H9 (cell line): ENCODE measurements around the gene NINJ1. TPM values are rescaled to one million over a fixed set of nuclear protein-coding genes. Genes with fewer than 3 reads are reported as not detected.
A peak's percentile ranks its signal among the peaks of the same experiment; 100 is the strongest.

Source experiments
- DNase-seq: peaks from one replicate; pipeline ENCODE4 v3.0.0-alpha.2; 2017
- H2AFZ ChIP-seq: one replicate; pipeline ENCODE4 v1.6.1; 2013; ENCODE audit warnings: mild to moderate bottlenecking, low read length, control low read depth, moderate library complexity
- H2AK5ac ChIP-seq: 2 replicates; pipeline ENCODE4 v1.6.1; 2013; ENCODE audit warnings: low read length, control low read depth, mixed read lengths; ENCODE audit not compliant: insufficient read length
- H2BK120ac ChIP-seq: one replicate; pipeline ENCODE4 v1.6.1; 2013; ENCODE audit warnings: low read depth, mild to moderate bottlenecking, low read length, control low read depth, inconsistent platforms; ENCODE audit not compliant: poor library complexity, severe bottlenecking
- H2BK12ac ChIP-seq: 2 replicates; pipeline ENCODE4 v1.6.1; 2013; ENCODE audit warnings: low read length, control low read depth, mixed read lengths, low read depth; ENCODE audit not compliant: insufficient read length
- H2BK15ac ChIP-seq: 2 replicates; pipeline ENCODE4 v1.6.1; 2013; ENCODE audit warnings: low read depth, low read length, control low read depth
- H2BK20ac ChIP-seq: one replicate; pipeline ENCODE4 v1.6.1; 2013; ENCODE audit warnings: low read depth, mild to moderate bottlenecking, low read length, control low read depth, inconsistent platforms; ENCODE audit not compliant: poor library complexity, severe bottlenecking
- H2BK5ac ChIP-seq: 2 replicates; pipeline ENCODE4 v1.6.1; 2013; ENCODE audit warnings: low read length, control low read depth, mixed read lengths; ENCODE audit not compliant: insufficient read length
- H3K14ac ChIP-seq: 2 replicates; pipeline ENCODE4 v1.6.1; 2013; ENCODE audit warnings: low read length, control low read depth; ENCODE audit not compliant: insufficient read depth
- H3K18ac ChIP-seq: 2 replicates; pipeline ENCODE4 v1.6.1; 2013; ENCODE audit warnings: low read depth, mild to moderate bottlenecking, mixed read lengths, low read length, control low read depth; ENCODE audit not compliant: insufficient read length
- H3K23ac ChIP-seq: 2 replicates; pipeline ENCODE4 v1.6.1; 2013; ENCODE audit warnings: low read length, control low read depth, mixed read lengths, low read depth; ENCODE audit not compliant: insufficient read length
- H3K23me2 ChIP-seq: 2 replicates; pipeline ENCODE4 v1.6.1; 2013; ENCODE audit warnings: low read depth, mild to moderate bottlenecking, mixed read lengths, low read length, control low read depth; ENCODE audit not compliant: insufficient read length, poor library complexity, severe bottlenecking
- H3K27ac ChIP-seq: 2 replicates; pipeline ENCODE4 v1.5.1; 2013; ENCODE audit warnings: low read length, control low read depth, mixed read lengths, low read depth; ENCODE audit not compliant: insufficient read length
- H3K27me3 ChIP-seq: 2 replicates; pipeline ENCODE4 v1.6.1; 2013; ENCODE audit warnings: low read length, control low read depth, inconsistent platforms; ENCODE audit not compliant: insufficient read depth
- H3K4ac ChIP-seq: 2 replicates; pipeline ENCODE4 v1.6.1; 2013; ENCODE audit warnings: low read depth, mild to moderate bottlenecking, control low read depth, inconsistent platforms, low read length, moderate library complexity
- H3K4me1 ChIP-seq: 2 replicates; pipeline ENCODE4 v1.6.1; 2013; ENCODE audit warnings: low read length, control low read depth, inconsistent platforms; ENCODE audit not compliant: insufficient read depth
- H3K4me2 ChIP-seq: 2 replicates; pipeline ENCODE4 v1.6.1; 2013; ENCODE audit warnings: low read length, control low read depth, mixed read lengths; ENCODE audit not compliant: insufficient read length, insufficient read depth
- H3K56ac ChIP-seq: 2 replicates; pipeline ENCODE4 v1.6.1; 2013; ENCODE audit warnings: low read depth, mild to moderate bottlenecking, mixed read lengths, low read length, control low read depth; ENCODE audit not compliant: insufficient read length
- H3K79me1 ChIP-seq: 2 replicates; pipeline ENCODE4 v1.6.1; 2013; ENCODE audit warnings: low read depth, mild to moderate bottlenecking, moderate library complexity, low read length, control low read depth, inconsistent platforms; ENCODE audit not compliant: insufficient read depth, poor library complexity, severe bottlenecking
- H3K79me2 ChIP-seq: 2 replicates; pipeline ENCODE4 v1.6.1; 2013; ENCODE audit warnings: low read length, control low read depth, inconsistent platforms; ENCODE audit not compliant: insufficient read depth
- H3K9ac ChIP-seq: 2 replicates; pipeline ENCODE4 v1.6.1; 2013; ENCODE audit warnings: low read length, control low read depth, mixed read lengths; ENCODE audit not compliant: insufficient read length; ENCODE audit errors: extremely low read depth
- H3K9me3 ChIP-seq: one replicate; pipeline ENCODE4 v1.6.1; 2013; ENCODE audit warnings: low read depth, low read length, inconsistent platforms; ENCODE audit not compliant: control insufficient read depth
- H3T11ph ChIP-seq: one replicate; pipeline ENCODE4 v1.6.1; 2013; ENCODE audit warnings: mild to moderate bottlenecking, low read length, control low read depth, inconsistent platforms
- H4K20me1 ChIP-seq: one replicate; pipeline ENCODE4 v1.6.1; 2013; ENCODE audit not compliant: control insufficient read depth, insufficient read length, insufficient read depth
- H4K5ac ChIP-seq: 2 replicates; pipeline ENCODE4 v1.6.1; 2013; ENCODE audit warnings: low read depth, mild to moderate bottlenecking, mixed read lengths, low read length, control low read depth; ENCODE audit not compliant: insufficient read length
- H4K8ac ChIP-seq: replicated peaks from 2 replicates; pipeline ENCODE4 v1.6.1; 2013; ENCODE audit warnings: low read length, control low read depth, mixed read lengths, low read depth; ENCODE audit not compliant: insufficient read length
- H4K91ac ChIP-seq: 2 replicates; pipeline ENCODE4 v1.6.1; 2013; ENCODE audit warnings: low read depth, mild to moderate bottlenecking, moderate library complexity, mixed read lengths, low read length, control low read depth; ENCODE audit not compliant: insufficient read length
- H3K27ac Mint-ChIP-seq, 3 experiments: 2 replicates in 2 of 3; 3 replicates in 1 of 3; pipeline ENCODE4 v1.8.0; 2020 to 2021; ENCODE audit warnings: mixed read lengths in 3 of 3, mild to moderate bottlenecking in 1 of 3, moderate library complexity in 1 of 3
- H3K27me3 Mint-ChIP-seq: 2 replicates; pipeline ENCODE4 v1.8.0; 2021; ENCODE audit warnings: low read depth, mild to moderate bottlenecking, moderate library complexity, mixed read lengths
- H3K36me3 Mint-ChIP-seq, 3 experiments: 2 replicates in 2 of 3; 3 replicates in 1 of 3; pipeline ENCODE4 v1.8.0; 2020 to 2021; ENCODE audit warnings: low read depth in 3 of 3, mixed read lengths in 3 of 3; ENCODE audit not compliant: insufficient read depth in 1 of 3
- H3K4me1 Mint-ChIP-seq, 2 experiments: 2 replicates each; pipeline ENCODE4 v1.8.0; 2020; ENCODE audit warnings: mixed read lengths in 2 of 2
- H3K4me3 Mint-ChIP-seq, 2 experiments: 2 replicates in 1 of 2; 3 replicates in 1 of 2; pipeline ENCODE4 v1.8.0; 2020 to 2021; ENCODE audit warnings: mild to moderate bottlenecking in 2 of 2, mixed read lengths in 2 of 2, moderate library complexity in 1 of 2
- H3K9me3 Mint-ChIP-seq, 2 experiments: 2 replicates in 1 of 2; 3 replicates in 1 of 2; pipeline ENCODE4 v1.8.0; 2020; ENCODE audit warnings: mild to moderate bottlenecking in 2 of 2, mixed read lengths in 2 of 2, moderate library complexity in 1 of 2
- CTCF ChIP-seq: fragments of 200-600 bp; sonication (generic); conservative IDR thresholded peaks from 3 replicates; pipeline ENCODE4 v1.8.0; 2021; ENCODE audit warnings: antibody characterized with exemption, mild to moderate bottlenecking
- WGBS: extraction: QIAGEN DNeasy Blood & Tissue Kit; methylation state at CpG from one replicate; pipeline ENCODE4 v1.1.7; 2013; ENCODE audit warnings: missing lambda C conversion rate, low lambda C conversion rate, mixed read lengths; ENCODE audit not compliant: insufficient read length; ENCODE audit errors: extremely low coverage; 5-methylcytosine and 5-hydroxymethylcytosine counted together
- total RNA-seq: library from RNA; stranded (reverse); gene quantifications from 2 replicates; pipeline ENCODE4 v1.2.1, GENCODE V29; 2021

The NINJ1 gene
- total RNA-seq, 1 experiment from 2014 or later: 28.9 TPM

DNA sequence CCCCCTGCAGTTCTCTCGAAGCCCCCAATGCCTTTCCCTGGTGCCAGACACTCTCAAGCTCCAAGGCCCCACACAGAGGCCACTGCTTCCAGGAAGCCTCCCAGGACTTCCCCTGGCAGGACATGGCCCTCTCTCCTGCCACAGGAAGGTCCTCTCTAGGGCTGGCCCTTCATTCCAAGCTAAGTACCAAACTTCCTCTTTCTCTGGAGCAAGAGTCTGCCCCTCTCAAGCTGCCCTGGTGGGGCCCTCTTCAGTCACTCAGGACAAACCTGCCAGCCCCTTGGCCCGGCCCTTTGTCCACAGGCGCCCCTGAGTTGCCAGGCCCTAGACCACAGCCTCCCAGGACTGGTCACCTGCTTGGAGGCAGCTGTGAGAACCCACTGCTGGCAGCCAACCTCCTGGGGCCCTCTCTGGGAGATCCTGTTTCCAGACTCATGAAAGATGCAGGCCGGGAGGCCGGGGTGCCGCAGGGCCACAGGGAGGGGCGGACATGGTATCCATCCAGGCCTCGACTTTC is 6.6 kb downstream of the NINJ1 start:
- no peak overlapping the region for H2BK5ac ChIP-seq
- H4K5ac ChIP-seq: no peak overlapping the region
- no peaks in the 10 kb centered on the region for H3K27me3 ChIP-seq
- no peak for DNase-seq
- H3K9ac ChIP-seq: no peak overlapping the region
- peaks cover 4 to 13% (median 9%) of the 10 kb centered on the region in 3 experiments; a peak in 4 of 7 replicates for H3K36me3 Mint-ChIP-seq
- no peak overlapping the region for H4K91ac ChIP-seq
- no peaks in the 10 kb centered on the region for H4K20me1 ChIP-seq
- no peak overlapping the region for H3K4ac ChIP-seq
- no peaks in the 10 kb centered on the region for H3K79me1 ChIP-seq
- H3K18ac ChIP-seq: no peak overlapping the region
- no peak overlapping the region for H4K8ac ChIP-seq
- no peak overlapping the region for H3K56ac ChIP-seq
- no peak overlapping the region for H3K4me2 ChIP-seq
- H2BK15ac ChIP-seq: no peak overlapping the region
- no peaks in the 10 kb centered on the region for H3K9me3 Mint-ChIP-seq
- H3K4me3 Mint-ChIP-seq: no peak overlapping the region; a peak in 1 of 5 replicates
- H3K27ac ChIP-seq: no peak overlapping the region
- H3K23me2 ChIP-seq: no peaks in the 10 kb centered on the region
- no peak overlapping the region for H2BK20ac ChIP-seq
- no peak overlapping the region for H3T11ph ChIP-seq
- no peak for TF ChIP-seq CTCF
- H3K23ac ChIP-seq: no peak overlapping the region
- H2BK12ac ChIP-seq: no peak overlapping the region
- no CpG with 5 or more reads among the region's 8 CpGs for WGBS
- no peaks in the 10 kb centered on the region for H3K79me2 ChIP-seq
- no peaks in the 10 kb centered on the region for H3K4me1 ChIP-seq
- no peaks in the 10 kb centered on the region for H3K27me3 Mint-ChIP-seq
- H3K9me3 ChIP-seq: no peaks in the 10 kb centered on the region
- H2AK5ac ChIP-seq: no peak overlapping the region
- no peak overlapping the region for H2BK120ac ChIP-seq
- H2AFZ ChIP-seq: no peak overlapping the region
- H3K14ac ChIP-seq: no peak overlapping the region
- peak overlapping the region in 2 of 3 experiments; percentile 44 to 75; a peak in 2 of 7 replicates for H3K27ac Mint-ChIP-seq
- peaks cover 13 to 30% of the 10 kb centered on the region in 2 experiments for H3K4me1 Mint-ChIP-seq
